Endothelial cell of umbilical vein (primary cell): ENCODE data around the gene RAMACL.

Source experiments
- EZH2 ChIP-seq: IDR thresholded peaks from 2 replicates; pipeline ENCODE4 v1.6.1; 2012; ENCODE audit warnings: borderline replicate concordance, low read depth, mild to moderate bottlenecking, moderate library complexity, low read length, inconsistent platforms; ENCODE audit not compliant: severe bottlenecking
- GATA2 ChIP-seq: IDR thresholded peaks from 2 replicates; pipeline ENCODE4 v1.7.0; 2011; ENCODE audit warnings: low read depth, mild to moderate bottlenecking, moderate library complexity, mixed read lengths, low read length; ENCODE audit not compliant: insufficient read length, insufficient read depth
- TF ChIP-seq, protein P1 (sequence below), 2 donors: IDR thresholded peaks; 1 replicate in 1 of 2; 2 replicates in 1 of 2; pipeline ENCODE4 v1.5.1; 2011; ENCODE audit warnings: low read length in 2 of 2, mild to moderate bottlenecking in 2 of 2, moderate library complexity in 2 of 2, control low read depth in 1 of 2, inconsistent platforms in 1 of 2, low read depth in 1 of 2; ENCODE audit not compliant: insufficient read depth in 1 of 2; ENCODE audit errors: extremely low read depth in 1 of 2

GRCh38 chr6:166595061-166595780, 8.7 kb upstream of the RAMACL start:
- TF ChIP-seq, protein P1, sequence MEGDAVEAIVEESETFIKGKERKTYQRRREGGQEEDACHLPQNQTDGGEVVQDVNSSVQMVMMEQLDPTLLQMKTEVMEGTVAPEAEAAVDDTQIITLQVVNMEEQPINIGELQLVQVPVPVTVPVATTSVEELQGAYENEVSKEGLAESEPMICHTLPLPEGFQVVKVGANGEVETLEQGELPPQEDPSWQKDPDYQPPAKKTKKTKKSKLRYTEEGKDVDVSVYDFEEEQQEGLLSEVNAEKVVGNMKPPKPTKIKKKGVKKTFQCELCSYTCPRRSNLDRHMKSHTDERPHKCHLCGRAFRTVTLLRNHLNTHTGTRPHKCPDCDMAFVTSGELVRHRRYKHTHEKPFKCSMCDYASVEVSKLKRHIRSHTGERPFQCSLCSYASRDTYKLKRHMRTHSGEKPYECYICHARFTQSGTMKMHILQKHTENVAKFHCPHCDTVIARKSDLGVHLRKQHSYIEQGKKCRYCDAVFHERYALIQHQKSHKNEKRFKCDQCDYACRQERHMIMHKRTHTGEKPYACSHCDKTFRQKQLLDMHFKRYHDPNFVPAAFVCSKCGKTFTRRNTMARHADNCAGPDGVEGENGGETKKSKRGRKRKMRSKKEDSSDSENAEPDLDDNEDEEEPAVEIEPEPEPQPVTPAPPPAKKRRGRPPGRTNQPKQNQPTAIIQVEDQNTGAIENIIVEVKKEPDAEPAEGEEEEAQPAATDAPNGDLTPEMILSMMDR (IDR thresholded peaks at IDR 0.05; ENCODE audit: extremely low read depth in 1 of 2, insufficient read depth in 1 of 2, low read depth in 1 of 2, low read length in 2 of 2) = no peak
- no peak for TF ChIP-seq EZH2
- TF ChIP-seq GATA2 = no peak
